PFSK-1 (cell line): Measurements from ENCODE around the gene NTM.

Experiments
- FOXP2 ChIP-seq: optimal IDR thresholded peaks from 2 replicates; pipeline ENCODE3; 2011; ENCODE audit warnings: borderline replicate concordance, control low read depth, inconsistent platforms; ENCODE audit not compliant: insufficient read depth; ENCODE audit errors: extremely low read length, extremely low read depth
- POLR2AphosphoS5 ChIP-seq: IDR thresholded peaks from 2 replicates; pipeline ENCODE4 v1.6.1; 2012; ENCODE audit warnings: low read depth, mild to moderate bottlenecking, control low read depth, low read length, moderate library complexity

GRCh38 chr11:131408025-131408640 lies 37.7 kb downstream of the NTM start:
- TF ChIP-seq FOXP2 (no peak), POLR2AphosphoS5 (no peak)
